Measurements from ENCODE around the gene SSTR4.

DNA sequence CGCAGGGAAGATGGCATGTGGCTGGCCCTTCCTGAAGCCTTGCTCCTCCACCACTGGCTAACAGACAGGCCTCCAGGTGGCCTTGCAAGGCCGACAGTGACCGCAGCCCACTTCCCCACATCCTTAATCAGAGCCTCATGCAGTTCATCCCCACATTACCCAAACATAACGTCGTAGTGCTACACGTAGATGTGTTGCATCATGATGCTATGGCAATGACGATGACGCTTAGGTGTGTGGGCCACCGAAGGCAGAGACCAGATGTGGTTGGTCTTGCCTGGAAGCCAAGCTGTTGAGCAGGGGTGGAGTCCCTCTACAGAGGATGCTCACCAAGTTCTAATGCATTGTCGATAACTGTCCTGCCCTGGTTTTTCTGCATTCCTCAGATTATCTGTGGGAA, 45.4 kb downstream of the SSTR4 start:
- TF ChIP-seq CTCF (IDR thresholded peaks at IDR 0.05) (no peak), POLR2A (IDR thresholded peaks at IDR 0.05) (no peak)
